GM12878 (cell line): ENCODE results near the gene PROZ. TPM values are rescaled to one million over a fixed set of nuclear protein-coding genes. Genes with fewer than 3 reads are reported as not detected.

Experiments
- ATAC-seq: fragments of 200-7000 bp; cut with Tn5 transposase; 3 replicates; pipeline ENCODE4 v1.9.1; 2020; ENCODE audit warnings: mild to moderate bottlenecking, moderate library complexity
- BruUV-seq: library from RNA; stranded (reverse); fragments of 400-500 nt; replicated peaks from 2 replicates; lab custom pipeline; 2021; lab: Mats Ljungman, UMichigan
- CTCF ChIA-PET: fragments of 300-600 bp; sonication (Branson Sonifier 250); formaldehyde crosslinking; extraction: SDS; loops from one replicate; lab custom pipeline; 2021; ENCODE audit warnings: inconsistent platforms; lab: Yijun Ruan, JAX
- POLR2A ChIA-PET: fragments of 350-600 bp; formaldehyde crosslinking; extraction: SDS; loops from one replicate; lab custom pipeline; 2021; ENCODE audit warnings: inconsistent platforms; lab: Charles Lee
- RAD21 ChIA-PET: fragments of 300-600 bp; sonication (Branson Sonifier 250); formaldehyde crosslinking; loops from one replicate; lab custom pipeline; 2023; ENCODE audit warnings: antibody characterized with exemption; ENCODE audit not compliant: unreplicated experiment; lab: Charles Lee
- SMC1A ChIA-PET: fragments of 300-600 bp; sonication (Branson Sonifier 250); formaldehyde crosslinking; loops from one replicate; lab custom pipeline; 2023; ENCODE audit not compliant: unreplicated experiment, uncharacterized antibody; lab: Charles Lee
- DNase-seq: peaks from one replicate; pipeline ENCODE4 v3.0.0-alpha.2; 2011; ENCODE audit warnings: low read depth, low spot score
- FAIRE-seq: peaks from 3 replicates; lab custom pipeline; 2011; peaks lifted over from hg19 to GRCh38; lab: Jason Lieb, UNC
- H2AFZ ChIP-seq: 2 replicates; pipeline ENCODE4 v1.6.0; 2011; ENCODE audit warnings: low read depth, low read length, control low read depth; ENCODE audit not compliant: control insufficient read depth
- H3K27ac ChIP-seq: 2 replicates; pipeline ENCODE4 v1.5.1; 2011; ENCODE audit warnings: control low read depth; ENCODE audit not compliant: control insufficient read depth, insufficient read depth
- H3K27me3 ChIP-seq, 2 experiments: replicated peaks in 1 of 2; 2 replicates each; pipeline versions ENCODE4 v1.6.0 to v1.6.1; 2011; ENCODE audit warnings: low read length in 1 of 2; ENCODE audit not compliant: control insufficient read depth in 2 of 2, insufficient read depth in 2 of 2
- H3K36me3 ChIP-seq, 2 experiments: 2 replicates each; pipeline ENCODE4 v1.5.1; 2011; ENCODE audit warnings: low read length in 1 of 2; ENCODE audit not compliant: control insufficient read depth in 2 of 2, insufficient read depth in 2 of 2
- H3K4me1 ChIP-seq: 2 replicates; pipeline ENCODE4 v1.6.1; 2011; ENCODE audit warnings: mild to moderate bottlenecking, low read length, moderate library complexity, mixed read lengths; ENCODE audit not compliant: control insufficient read depth, insufficient read depth
- H3K4me2 ChIP-seq: 2 replicates; pipeline ENCODE4 v1.6.0; 2011; ENCODE audit warnings: control low read depth; ENCODE audit not compliant: control insufficient read depth, insufficient read depth
- H3K4me3 ChIP-seq: fragments of 200-600 bp; sonication (generic); 2 replicates; pipeline ENCODE4 v1.5.1; 2016
- H3K79me2 ChIP-seq: 2 replicates; pipeline ENCODE4 v1.6.0; 2011; ENCODE audit warnings: low read length; ENCODE audit not compliant: control insufficient read depth, insufficient read depth
- H3K9ac ChIP-seq: 2 replicates; pipeline ENCODE4 v1.8.0; 2011; ENCODE audit warnings: low read length, control low read depth, mixed read lengths; ENCODE audit not compliant: control insufficient read depth, insufficient read depth
- H3K9me3 ChIP-seq: replicated peaks from 3 replicates; pipeline ENCODE4 v1.5.1; 2011; ENCODE audit warnings: mild to moderate bottlenecking, low read length; ENCODE audit not compliant: control insufficient read depth, insufficient read depth
- H4K20me1 ChIP-seq: 2 replicates; pipeline ENCODE4 v1.6.0; 2011; ENCODE audit not compliant: control insufficient read depth, insufficient read depth
- BRCA1 ChIP-seq: IDR thresholded peaks from 2 replicates; pipeline ENCODE4 v1.6.1; 2011; ENCODE audit warnings: low read depth, low read length, improper control_type of control experiment
- GATAD2B ChIP-seq: fragments of 450-650 bp; conservative IDR thresholded peaks from 2 replicates; pipeline ENCODE4 v1.6.1; 2017; ENCODE audit warnings: low read depth, mild to moderate bottlenecking, moderate library complexity
- RB1 ChIP-seq: fragments of 450-650 bp; formaldehyde crosslinking; IDR thresholded peaks from 2 replicates; pipeline ENCODE4 v1.6.1; 2017; ENCODE audit warnings: mild to moderate bottlenecking, borderline replicate concordance
- RUNX3 ChIP-seq: IDR thresholded peaks from 2 replicates; pipeline ENCODE4 v1.6.1; 2012; ENCODE audit warnings: low read length, inconsistent platforms
- SREBF1 ChIP-seq: IDR thresholded peaks from 2 replicates; pipeline ENCODE4 v1.6.1; 2012; ENCODE audit warnings: mild to moderate bottlenecking, low read length
- TBL1XR1 ChIP-seq: IDR thresholded peaks from 2 replicates; pipeline ENCODE4 v1.6.1; 2012; ENCODE audit warnings: low read depth, low read length, improper control_type of control experiment
- ZNF274 ChIP-seq: IDR thresholded peaks from one replicate; pipeline ENCODE4 v1.8.0; 2011; ENCODE audit not compliant: insufficient read length, insufficient read depth
- WGBS: methylation state at CpG from one replicate; pipeline ENCODE4 v1.1.6; 2016; ENCODE audit warnings: low lambda C conversion rate; ENCODE audit not compliant: insufficient replicate concordance, insufficient coverage; ENCODE audit errors: missing lambda C conversion rate; 5-methylcytosine and 5-hydroxymethylcytosine counted together
- in situ Hi-C: fragments of 300-500 bp; cut with MboI; formaldehyde crosslinking; loops from 9 replicates; pipeline ENCODE4 v1.14.3; 2018; ENCODE audit warnings: mixed read lengths
- intact Hi-C: fragments of 100-400 bp; cut with micrococcal nuclease; formaldehyde crosslinking; loops from one replicate; pipeline ENCODE4 v1.14.2; 2022; ENCODE audit not compliant: unreplicated experiment
- polyA plus RNA-seq, 11 experiments: library from polyadenylated mRNA; depleted of rRNA in 4 of 11; unstranded in 6 of 11; stranded (reverse) in 5 of 11; fragments of >200 nt; fragmentation: Nextera tagmentation in 4 of 11; fragmentation: Illumina TruSeq in 1 of 11; extraction: Ambion mirVana in 4 of 11; extraction: Trizol in 1 of 11; gene quantifications; 1 replicate in 1 of 11; 2 replicates in 10 of 11; pipeline versions ENCODE4 v1.2.1 to v1.2.3, GENCODE V29; 2011 to 2016; ENCODE audit warnings: inconsistent platforms in 2 of 11, missing spikeins in 2 of 11, low read depth in 1 of 11
- total RNA-seq, 4 experiments: library from RNA; depleted of rRNA in 3 of 4; stranded (reverse); fragments of >200 nt in 3 of 4; fragmentation: Illumina TruSeq in 1 of 4; extraction: Trizol in 1 of 4; gene quantifications; 2 replicates each; pipeline versions ENCODE4 v1.2.1 to v1.2.3, GENCODE V29; 2013 to 2021
- TF ChIP-seq, protein P1 (sequence below): IDR thresholded peaks from 2 replicates; pipeline ENCODE4 v1.6.1; 2011; ENCODE audit warnings: borderline replicate concordance, low read depth, mild to moderate bottlenecking, moderate library complexity, mixed read lengths, low read length; ENCODE audit not compliant: insufficient read depth; ENCODE audit errors: extremely low read length
- TF ChIP-seq, protein P2 (sequence below): fragments of 450-650 bp; IDR thresholded peaks from 2 replicates; pipeline ENCODE4 v1.6.1; 2017; ENCODE audit warnings: mild to moderate bottlenecking, low read depth, inconsistent platforms; ENCODE audit not compliant: poor library complexity, severe bottlenecking
- TF ChIP-seq, protein P3 (sequence below): fragments of 450-650 bp; IDR thresholded peaks from 2 replicates; pipeline ENCODE4 v1.6.1; 2017; ENCODE audit warnings: mild to moderate bottlenecking, moderate library complexity
- TF ChIP-seq, protein P4 (sequence below): fragments of 150-350 bp; IDR thresholded peaks from 2 replicates; pipeline ENCODE4 v1.6.1; 2014; ENCODE audit warnings: mild to moderate bottlenecking, low read depth, low read length

Gene PROZ
- total and polyA plus RNA-seq, 10 of the 15 experiments (the other 5 are each of a cell fraction or from before 2014, with no cell fraction given), result 0.07 to 0.24 (median 0.21) TPM; not detected in 7

DNA sequence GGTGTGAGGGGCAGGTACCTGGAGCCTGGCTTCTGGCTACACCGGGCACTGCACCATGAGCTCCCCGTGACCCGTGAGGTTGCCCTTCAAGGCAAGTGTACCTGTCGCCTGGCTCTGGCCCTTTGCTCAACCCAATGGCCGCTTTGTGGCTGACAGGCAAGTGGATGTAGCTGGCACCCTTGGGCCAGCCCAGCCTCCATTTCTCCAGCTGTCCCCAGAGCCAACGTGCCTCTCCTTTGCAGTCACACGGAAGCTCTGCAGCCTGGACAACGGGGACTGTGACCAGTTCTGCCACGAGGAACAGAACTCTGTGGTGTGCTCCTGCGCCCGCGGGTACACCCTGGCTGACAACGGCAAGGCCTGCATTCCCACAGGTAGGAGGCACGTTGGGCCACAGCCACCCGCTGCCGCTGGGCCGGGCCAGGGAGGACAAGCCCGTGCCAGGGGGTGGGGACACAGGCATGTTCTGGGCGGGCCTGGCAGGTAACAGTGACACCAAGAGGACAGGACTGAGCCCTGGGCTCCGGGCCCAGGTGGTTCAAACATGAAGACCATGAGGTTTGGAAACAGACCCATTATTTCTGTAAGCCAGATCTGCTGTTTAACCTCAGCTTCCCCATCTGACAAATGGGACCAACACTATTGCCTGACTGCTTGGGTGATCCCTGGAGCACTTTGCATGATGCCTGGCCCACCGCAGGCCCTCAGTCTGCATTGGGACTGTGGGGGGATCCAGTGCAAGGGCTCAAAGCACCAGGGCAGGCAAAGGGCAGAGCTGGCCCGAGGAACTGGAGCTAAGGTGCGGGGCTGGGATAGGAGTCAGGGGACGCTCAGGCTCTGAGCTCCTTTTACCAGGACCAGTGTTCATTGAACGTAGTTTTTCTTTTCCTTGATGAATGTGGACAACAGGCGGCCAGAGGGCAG lies 17.5 kb upstream of the PROZ start:
- ChIA-PET SMC1A (no interaction called here), CTCF (no interaction called here), RAD21 (no interaction called here), POLR2A (no interaction called here)
- no TSS peak for BruUV-seq
- H3K4me2 ChIP-seq, result no peak overlapping the region
- no peak overlapping the region for H3K27ac ChIP-seq
- H3K4me1 ChIP-seq, result no peaks in the 10 kb centered on the region
- DNase-seq, result no peak
- intact Hi-C loops (no loop called here), in situ Hi-C loops (no loop called here)
- H4K20me1 ChIP-seq, result no peaks in the 10 kb centered on the region
- ATAC-seq, result no peak
- no peak overlapping the region for H3K9ac ChIP-seq
- H3K4me3 ChIP-seq, result no peak overlapping the region
- H3K27me3 ChIP-seq, result no peaks in the 10 kb centered on the region; a peak in 1 of 4 replicates
- H2AFZ ChIP-seq, result no peak overlapping the region
- TF ChIP-seq, protein P1, sequence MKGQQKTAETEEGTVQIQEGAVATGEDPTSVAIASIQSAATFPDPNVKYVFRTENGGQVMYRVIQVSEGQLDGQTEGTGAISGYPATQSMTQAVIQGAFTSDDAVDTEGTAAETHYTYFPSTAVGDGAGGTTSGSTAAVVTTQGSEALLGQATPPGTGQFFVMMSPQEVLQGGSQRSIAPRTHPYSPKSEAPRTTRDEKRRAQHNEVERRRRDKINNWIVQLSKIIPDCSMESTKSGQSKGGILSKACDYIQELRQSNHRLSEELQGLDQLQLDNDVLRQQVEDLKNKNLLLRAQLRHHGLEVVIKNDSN, result no peak
- no peak for TF ChIP-seq ZNF274
- TF ChIP-seq, protein P2, sequence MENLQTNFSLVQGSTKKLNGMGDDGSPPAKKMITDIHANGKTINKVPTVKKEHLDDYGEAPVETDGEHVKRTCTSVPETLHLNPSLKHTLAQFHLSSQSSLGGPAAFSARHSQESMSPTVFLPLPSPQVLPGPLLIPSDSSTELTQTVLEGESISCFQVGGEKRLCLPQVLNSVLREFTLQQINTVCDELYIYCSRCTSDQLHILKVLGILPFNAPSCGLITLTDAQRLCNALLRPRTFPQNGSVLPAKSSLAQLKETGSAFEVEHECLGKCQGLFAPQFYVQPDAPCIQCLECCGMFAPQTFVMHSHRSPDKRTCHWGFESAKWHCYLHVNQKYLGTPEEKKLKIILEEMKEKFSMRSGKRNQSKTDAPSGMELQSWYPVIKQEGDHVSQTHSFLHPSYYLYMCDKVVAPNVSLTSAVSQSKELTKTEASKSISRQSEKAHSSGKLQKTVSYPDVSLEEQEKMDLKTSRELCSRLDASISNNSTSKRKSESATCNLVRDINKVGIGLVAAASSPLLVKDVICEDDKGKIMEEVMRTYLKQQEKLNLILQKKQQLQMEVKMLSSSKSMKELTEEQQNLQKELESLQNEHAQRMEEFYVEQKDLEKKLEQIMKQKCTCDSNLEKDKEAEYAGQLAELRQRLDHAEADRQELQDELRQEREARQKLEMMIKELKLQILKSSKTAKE, result no peak
- TF ChIP-seq, protein P3, sequence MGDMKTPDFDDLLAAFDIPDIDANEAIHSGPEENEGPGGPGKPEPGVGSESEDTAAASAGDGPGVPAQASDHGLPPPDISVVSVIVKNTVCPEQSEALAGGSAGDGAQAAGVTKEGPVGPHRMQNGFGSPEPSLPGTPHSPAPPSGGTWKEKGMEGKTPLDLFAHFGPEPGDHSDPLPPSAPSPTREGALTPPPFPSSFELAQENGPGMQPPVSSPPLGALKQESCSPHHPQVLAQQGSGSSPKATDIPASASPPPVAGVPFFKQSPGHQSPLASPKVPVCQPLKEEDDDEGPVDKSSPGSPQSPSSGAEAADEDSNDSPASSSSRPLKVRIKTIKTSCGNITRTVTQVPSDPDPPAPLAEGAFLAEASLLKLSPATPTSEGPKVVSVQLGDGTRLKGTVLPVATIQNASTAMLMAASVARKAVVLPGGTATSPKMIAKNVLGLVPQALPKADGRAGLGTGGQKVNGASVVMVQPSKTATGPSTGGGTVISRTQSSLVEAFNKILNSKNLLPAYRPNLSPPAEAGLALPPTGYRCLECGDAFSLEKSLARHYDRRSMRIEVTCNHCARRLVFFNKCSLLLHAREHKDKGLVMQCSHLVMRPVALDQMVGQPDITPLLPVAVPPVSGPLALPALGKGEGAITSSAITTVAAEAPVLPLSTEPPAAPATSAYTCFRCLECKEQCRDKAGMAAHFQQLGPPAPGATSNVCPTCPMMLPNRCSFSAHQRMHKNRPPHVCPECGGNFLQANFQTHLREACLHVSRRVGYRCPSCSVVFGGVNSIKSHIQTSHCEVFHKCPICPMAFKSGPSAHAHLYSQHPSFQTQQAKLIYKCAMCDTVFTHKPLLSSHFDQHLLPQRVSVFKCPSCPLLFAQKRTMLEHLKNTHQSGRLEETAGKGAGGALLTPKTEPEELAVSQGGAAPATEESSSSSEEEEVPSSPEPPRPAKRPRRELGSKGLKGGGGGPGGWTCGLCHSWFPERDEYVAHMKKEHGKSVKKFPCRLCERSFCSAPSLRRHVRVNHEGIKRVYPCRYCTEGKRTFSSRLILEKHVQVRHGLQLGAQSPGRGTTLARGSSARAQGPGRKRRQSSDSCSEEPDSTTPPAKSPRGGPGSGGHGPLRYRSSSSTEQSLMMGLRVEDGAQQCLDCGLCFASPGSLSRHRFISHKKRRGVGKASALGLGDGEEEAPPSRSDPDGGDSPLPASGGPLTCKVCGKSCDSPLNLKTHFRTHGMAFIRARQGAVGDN, result no peak
- TF ChIP-seq, protein P4, sequence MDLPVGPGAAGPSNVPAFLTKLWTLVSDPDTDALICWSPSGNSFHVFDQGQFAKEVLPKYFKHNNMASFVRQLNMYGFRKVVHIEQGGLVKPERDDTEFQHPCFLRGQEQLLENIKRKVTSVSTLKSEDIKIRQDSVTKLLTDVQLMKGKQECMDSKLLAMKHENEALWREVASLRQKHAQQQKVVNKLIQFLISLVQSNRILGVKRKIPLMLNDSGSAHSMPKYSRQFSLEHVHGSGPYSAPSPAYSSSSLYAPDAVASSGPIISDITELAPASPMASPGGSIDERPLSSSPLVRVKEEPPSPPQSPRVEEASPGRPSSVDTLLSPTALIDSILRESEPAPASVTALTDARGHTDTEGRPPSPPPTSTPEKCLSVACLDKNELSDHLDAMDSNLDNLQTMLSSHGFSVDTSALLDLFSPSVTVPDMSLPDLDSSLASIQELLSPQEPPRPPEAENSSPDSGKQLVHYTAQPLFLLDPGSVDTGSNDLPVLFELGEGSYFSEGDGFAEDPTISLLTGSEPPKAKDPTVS, result no peak
- no peak for TF ChIP-seq SREBF1
- no peak for TF ChIP-seq RUNX3
- no peak for TF ChIP-seq TBL1XR1
- TF ChIP-seq GATAD2B, result no peak
- TF ChIP-seq RB1, result no peak
- no peak for TF ChIP-seq BRCA1
- H3K79me2 ChIP-seq, result no peaks in the 10 kb centered on the region
- no peak for FAIRE-seq
- no peaks in the 10 kb centered on the region for H3K36me3 ChIP-seq
- 44% methylated on average over 26 of the region's 26 CpGs for WGBS
- no peaks in the 10 kb centered on the region; the same call in 2 of the 3 replicates for H3K9me3 ChIP-seq
